ENCODE results near the gene MESP1.

DNA sequence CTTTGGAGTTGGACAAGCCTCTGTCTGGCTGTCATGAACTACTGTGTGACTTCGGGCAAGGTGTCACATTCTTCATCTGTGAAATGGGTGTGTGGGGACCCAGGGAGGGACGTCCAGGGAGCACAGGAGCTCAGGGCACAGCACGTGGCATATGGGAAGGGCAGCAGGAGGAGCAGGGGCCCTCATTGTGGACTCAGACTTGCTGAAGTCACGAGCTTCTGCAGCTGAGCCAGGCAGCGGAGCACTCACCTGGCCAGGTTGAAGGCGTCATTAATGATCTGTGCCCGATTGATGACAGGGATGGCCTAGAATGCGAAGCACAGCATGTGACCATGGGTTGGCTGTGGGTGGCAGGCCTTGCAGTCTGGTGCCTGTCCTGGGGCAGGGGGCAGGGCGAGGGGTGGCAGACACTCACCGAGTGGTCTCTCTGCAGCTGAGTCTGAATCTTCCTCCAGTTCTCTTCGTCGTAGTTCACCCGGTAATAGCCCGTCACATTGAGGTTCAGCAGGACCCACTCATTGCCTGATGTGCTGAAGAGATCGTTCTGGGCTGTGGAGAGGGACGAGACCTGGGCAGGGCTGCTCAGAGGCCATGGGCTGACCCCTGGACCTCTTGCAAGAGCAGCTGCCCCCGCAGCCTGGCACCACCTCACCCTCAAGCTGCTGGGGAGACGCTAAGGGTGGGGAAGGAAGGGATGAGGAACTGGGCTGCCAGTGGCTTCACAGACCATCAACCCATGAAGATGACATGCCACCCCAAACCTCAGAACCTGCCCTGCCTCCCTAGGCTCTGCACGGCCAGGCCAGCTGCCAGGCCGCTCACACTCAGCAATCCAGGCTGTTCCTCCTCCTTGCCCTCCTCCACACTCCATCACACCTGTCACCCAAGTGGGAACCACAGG, 48.2 kb upstream of the MESP1 start:
- TF ChIP-seq, protein P1, sequence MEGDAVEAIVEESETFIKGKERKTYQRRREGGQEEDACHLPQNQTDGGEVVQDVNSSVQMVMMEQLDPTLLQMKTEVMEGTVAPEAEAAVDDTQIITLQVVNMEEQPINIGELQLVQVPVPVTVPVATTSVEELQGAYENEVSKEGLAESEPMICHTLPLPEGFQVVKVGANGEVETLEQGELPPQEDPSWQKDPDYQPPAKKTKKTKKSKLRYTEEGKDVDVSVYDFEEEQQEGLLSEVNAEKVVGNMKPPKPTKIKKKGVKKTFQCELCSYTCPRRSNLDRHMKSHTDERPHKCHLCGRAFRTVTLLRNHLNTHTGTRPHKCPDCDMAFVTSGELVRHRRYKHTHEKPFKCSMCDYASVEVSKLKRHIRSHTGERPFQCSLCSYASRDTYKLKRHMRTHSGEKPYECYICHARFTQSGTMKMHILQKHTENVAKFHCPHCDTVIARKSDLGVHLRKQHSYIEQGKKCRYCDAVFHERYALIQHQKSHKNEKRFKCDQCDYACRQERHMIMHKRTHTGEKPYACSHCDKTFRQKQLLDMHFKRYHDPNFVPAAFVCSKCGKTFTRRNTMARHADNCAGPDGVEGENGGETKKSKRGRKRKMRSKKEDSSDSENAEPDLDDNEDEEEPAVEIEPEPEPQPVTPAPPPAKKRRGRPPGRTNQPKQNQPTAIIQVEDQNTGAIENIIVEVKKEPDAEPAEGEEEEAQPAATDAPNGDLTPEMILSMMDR (IDR thresholded peaks at IDR 0.05): no peak
- no peak for TF ChIP-seq EZH2phosphoT487 (IDR thresholded peaks at IDR 0.05)

All from neural progenitor cell (in vitro differentiated cells).